ENCODE results near the gene FXR2.
"Not testable (repeated sequence)": the region's sequence is repeated elsewhere in the genome, so short reads cannot be mapped to it uniquely, and the experiment has no call there.

The FXR2 gene
- 37.3 to 79.0 (median 47.6) reads per million in 18 experiments for total RNA-seq

DNA sequence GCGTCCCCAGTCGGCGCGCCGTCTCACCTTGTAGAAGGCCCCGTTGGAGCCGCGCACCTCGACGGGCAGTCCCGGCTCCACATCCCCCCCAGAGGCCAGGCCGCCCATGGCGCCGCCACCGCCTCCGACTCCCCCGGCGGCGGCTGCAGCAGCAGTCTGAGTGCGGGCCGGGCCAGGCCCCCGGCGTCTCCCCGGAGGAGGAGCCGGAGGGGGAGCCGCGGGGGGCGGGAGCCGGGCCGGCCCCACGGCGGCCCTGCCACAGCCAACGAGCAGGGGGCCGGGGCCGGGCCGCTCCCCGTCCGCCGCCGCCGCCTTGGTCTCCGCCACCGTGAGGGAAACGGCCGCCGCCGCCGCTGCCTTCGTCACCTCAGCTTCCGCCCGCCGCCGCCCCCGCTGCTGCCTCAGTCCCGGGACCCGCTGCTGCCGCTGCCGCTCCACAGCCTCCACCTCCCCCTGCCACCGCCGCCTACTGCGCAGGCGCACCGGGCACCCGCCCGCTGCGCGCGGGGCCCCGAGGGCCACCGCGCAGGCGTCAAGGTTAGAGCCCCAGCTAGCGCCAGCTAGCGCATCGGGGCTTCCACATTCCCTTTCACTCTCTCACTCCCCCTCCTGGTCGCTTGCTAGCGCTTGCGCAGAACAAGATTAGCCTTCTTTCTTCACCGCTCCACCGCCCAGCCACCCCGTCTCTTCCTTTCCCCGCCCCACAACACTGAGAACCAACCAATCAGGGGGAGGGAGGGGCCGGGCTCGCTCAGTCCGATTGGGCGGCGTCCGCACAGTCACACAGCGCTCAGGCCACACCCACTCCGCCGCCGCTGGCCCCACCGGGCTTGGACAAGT lies at the start of gene FXR2:
Gene FXR2, minus strand, starts transcription at position 473 of the 840 bp plus-strand sequence. Its CDS starts 365 bp downstream, at position 108.
- peak; percentile 99 to 100 for DNase-seq

DNA sequence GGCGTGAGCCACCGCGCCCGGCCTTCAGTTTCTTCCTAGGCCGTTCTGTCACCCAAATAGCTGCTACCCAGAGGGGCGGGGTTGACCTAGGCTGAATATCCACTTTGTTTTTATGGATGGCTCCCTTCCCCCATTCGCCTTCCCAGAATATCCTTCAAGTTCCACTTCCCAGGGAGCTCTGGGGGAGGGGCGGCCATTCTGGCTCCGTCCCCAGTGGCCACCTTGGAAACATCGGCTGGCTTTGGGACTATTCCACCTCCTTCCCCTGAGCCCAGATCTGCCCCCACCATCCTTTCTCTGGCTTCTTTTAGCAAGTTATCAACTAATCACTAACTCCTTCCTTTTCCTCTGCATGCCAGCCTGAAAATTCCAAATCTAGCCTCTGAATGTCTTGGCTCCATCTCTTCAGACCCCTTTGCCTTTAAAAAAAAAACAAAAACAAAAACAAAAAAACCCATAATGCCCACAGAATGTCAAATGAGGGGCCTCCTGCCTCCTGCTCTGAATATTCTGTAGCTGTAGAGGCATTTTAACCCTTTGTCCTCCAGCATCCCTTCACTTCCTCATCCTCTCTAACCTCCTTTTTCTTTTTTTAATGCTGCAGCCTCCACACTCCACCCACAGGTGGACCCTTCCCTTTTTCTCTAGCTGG lies 42.4 kb upstream of the FXR2 start:
- peak in 1 of 2 donors; percentile 21 for DNase-seq

DNA sequence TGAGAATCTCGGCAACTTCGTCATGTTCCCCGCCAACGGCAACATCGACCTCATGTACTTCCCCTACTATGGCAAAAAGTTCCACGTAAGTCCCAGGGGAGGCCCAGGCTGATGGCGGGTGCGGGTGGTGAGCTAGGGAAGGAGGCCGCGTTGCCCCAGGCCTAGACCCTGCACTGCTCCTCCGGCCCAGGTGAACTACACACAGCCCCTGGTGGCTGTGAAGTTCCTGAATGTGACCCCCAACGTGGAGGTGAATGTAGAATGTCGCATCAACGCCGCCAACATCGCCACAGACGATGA lies 40.8 kb upstream of the FXR2 start:
- DNase-seq: peak in 1 of 2 donors; percentile 27

DNA sequence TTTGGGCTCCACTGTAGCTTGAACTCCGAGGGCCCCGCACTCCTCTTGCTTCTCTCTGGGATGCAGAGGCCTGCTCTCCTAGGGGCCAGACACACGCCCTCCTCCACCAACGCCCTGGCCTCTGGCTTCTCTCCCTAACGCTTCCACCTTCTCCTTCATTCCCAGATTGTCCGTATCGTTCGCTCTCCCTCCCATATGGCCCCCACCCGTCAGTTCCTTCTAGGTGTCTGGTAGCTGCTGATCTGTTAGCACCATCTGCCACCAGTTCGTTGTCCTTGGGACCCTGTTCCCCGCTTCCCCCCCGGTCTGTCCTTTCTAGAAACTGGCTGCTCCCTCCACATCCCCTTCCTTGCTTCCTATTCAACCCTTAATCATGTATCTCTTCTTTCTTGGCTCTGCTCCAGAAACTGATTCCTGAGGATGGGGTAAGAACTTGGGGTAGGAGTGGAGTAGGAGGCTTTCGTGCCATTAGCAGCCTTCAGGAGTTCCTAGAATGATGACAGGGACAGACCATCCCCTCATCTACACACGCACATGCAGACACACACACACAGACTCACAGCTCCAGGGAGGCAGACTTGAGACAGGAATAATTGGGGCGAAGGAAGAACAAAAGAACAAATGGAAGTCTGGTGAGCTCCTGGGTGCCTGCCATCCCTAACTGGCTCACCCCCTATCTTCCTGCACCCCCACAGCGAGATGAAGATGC lies 40.3 kb upstream of the FXR2 start:
- peak in 1 of 2 donors; percentile 62 for DNase-seq

- no peak for DNase-seq
Observed at GRCh38 chr17:7652388-7653356, 38.0 kb upstream of the FXR2 start.

GRCh38 chr17:7651665-7652387 lies 37.1 kb upstream of the FXR2 start:
- no peak for DNase-seq

DNA sequence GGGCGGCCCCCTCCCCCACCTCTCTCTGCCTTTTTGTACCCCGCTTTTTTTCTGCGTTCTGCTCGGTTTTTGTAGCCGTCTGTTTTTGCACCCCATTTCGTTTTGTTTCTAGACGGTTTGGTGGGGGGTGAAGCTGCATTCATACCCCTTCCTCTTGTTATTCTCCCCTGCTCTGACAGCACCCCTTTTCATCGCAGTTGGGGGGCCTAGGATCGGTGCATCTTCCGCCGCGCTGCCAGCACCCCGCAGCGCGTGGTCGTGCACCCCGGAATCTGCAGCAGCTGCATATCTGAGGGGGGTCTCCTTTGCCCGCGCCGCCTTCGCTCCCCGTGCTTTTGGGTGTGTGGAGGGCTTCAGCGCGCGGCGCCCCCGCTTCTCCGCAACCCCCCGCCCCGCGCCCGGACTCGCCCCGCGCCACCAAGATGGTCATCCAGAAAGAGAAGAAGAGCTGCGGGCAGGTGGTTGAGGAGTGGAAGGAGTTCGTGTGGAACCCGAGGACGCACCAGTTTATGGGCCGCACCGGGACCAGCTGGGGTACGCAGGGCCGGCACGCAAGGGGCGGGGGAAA lies 36.5 kb upstream of the FXR2 start:
- DNase-seq: no peak

DNA sequence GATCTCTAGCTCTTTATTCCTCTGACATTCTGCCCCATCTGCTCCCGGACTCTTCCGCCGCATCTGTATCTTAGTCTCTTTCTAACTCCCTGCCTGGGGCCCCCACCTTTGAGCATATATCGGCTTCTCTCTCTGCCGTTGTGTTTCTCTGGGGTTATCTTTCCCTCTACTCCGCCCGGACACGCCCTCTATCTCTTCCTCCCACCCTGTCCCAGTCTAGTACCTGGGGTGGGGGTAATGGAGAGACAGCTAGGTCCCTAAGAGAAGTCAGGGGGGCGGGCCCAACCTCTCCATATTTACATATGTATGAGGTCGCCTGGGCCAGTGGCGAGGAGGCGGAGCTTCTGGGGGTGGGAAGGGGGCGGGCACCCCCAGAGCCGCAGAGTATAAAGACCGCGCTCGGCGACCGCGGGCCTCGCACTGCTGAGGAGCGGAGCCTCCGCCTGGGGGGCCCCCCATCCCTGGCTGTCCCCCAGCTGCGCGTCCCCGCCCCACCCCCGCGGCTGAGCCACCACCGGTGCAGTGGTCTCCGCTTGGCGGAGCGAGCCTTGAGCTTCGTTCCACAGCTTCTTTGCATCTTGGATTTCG lies 35.9 kb upstream of the FXR2 start, which contains the start of gene ATP1B2:
Gene ATP1B2, plus strand, starts transcription at position 418 of the 588 bp plus-strand sequence. CDS start 593 bp downstream, outside the sequence.
- DNase-seq: peak; percentile 39 to 72

GRCh38 chr17:7647018-7647417 lies 32.3 kb upstream of the FXR2 start:
- DNase-seq: peak; percentile 78 to 83

DNA sequence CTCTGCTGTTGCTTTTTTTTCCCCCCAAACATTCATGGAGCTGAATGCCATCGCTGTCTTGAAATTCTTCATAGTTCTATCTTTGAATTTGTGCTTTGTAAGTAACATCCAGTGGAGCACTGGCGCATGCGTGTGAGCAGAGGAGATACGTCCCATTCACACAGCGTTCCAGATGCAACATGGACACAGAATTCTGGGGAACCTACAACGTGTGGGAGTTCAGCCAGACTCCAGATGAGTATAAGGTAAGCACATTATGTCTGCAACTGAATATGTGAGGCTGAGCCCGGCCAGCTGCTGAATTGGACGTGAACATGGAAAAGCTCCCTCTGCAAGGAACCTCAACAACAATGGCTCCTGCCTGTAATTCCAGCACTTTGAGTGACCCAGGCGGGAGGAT lies 31.8 kb upstream of the FXR2 start:
- no peak for DNase-seq

DNA sequence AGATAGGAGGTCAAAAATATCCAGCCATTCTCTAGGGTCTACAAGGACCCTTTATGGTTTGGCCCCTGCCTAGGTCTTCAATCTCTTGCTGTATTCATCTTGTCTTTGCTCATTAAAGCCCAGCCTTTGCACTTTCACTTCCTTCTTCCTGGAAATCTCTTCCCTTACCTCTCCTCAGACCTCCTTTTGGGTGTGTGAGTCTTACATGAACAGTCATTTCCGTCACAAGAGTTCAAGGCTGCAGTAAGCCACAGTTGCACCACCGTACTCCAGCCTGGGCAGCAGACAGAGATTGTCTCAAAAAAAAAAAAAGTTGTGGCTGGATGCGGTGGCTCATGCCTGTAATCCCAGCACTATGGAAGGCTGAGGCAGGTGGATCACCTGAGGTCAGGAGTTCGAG lies 30.1 kb upstream of the FXR2 start:
- peak; percentile 67 to 90 for DNase-seq

DNA sequence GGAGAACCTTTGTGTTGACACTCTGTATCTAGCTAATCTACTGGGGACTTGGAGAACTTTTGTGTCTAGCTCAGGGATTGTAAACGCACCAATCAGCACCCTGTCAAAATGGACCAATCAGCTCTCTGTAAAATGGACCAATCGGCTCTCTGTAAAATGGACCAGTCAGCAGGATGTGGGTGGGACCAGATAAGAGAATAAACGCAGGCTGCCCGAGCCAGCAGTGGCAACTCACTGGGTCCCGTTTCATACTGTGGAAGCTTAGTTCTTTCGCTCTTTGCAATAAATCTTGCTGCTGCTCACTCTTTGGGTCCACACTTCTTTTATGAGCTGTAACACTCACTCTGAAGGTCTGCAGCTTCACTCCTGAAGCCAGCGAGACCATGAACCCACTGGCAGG lies 26.9 kb upstream of the FXR2 start:
- DNase-seq: not testable (repeated sequence)

- no peak for DNase-seq
Observed at GRCh38 chr17:7640783-7641182, 26.1 kb upstream of the FXR2 start.

DNA sequence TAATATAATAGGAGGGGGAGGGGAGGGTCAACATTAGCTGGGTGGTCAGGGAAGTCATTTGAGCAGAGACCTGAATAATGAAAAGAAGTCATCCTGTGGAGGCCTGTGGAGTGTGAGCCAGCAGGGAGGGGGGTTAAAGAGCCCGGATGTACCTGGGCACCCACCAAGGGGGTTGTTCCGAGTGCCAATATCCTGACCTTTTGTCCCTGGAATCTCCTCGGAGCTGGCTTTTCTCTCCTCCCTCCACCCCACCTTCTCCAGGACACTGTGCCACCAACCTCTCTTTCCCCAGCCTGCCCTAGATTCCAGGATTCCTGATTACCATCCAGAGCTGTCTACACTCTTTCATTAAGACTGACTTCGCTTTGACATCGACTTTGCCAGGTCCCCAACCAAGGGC lies 21.5 kb upstream of the FXR2 start:
- no peak for DNase-seq

GRCh38 chr17:7634384-7634783 lies 19.7 kb upstream of the FXR2 start:
- peak; percentile 34 to 46 for DNase-seq

GRCh38 chr17:7633093-7633492 lies 18.4 kb upstream of the FXR2 start:
- DNase-seq: no peak

DNA sequence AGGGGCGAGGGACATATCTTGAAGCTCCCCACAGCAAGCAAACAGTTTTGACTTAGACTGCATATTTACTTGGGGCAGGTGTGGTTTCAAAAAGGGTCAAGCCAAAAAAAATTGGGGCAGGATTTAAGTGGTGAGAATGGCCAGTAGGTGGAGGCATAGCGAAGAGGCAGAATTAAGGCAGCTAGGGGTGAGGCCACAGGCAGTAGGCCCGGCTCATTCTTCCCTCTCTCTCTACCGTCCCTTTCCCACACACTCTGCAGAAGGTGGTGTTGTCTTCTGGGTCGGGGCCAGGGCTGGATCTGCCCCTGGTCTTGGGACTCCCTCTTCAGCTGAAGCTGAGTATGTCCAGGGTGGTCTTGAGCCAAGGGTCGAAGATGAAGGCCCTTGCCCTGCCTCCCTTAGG lies 17.8 kb upstream of the FXR2 start:
- peak; percentile 69 to 73 for DNase-seq

GRCh38 chr17:7631398-7632380 lies 17.0 kb upstream of the FXR2 start:
- DNase-seq: no peak

- DNase-seq: no peak
Observed at GRCh38 chr17:7629939-7630571, 15.4 kb upstream of the FXR2 start, which contains the start of gene SHBG. SHBG (plus strand) TSS chr17:7630135; CDS start chr17:7630173, 38 bp downstream.
